ENCODE results near the gene ARMC7. TPM values are rescaled to one million over a fixed set of nuclear protein-coding genes. Genes with fewer than 3 reads are reported as not detected.
A peak's percentile ranks its signal among the peaks of the same experiment; 100 is the strongest.

Gene ARMC7
- total RNA-seq, 3 donors from 2014 or later, result 3.4 to 6.7 (median 5.6) TPM

DNA sequence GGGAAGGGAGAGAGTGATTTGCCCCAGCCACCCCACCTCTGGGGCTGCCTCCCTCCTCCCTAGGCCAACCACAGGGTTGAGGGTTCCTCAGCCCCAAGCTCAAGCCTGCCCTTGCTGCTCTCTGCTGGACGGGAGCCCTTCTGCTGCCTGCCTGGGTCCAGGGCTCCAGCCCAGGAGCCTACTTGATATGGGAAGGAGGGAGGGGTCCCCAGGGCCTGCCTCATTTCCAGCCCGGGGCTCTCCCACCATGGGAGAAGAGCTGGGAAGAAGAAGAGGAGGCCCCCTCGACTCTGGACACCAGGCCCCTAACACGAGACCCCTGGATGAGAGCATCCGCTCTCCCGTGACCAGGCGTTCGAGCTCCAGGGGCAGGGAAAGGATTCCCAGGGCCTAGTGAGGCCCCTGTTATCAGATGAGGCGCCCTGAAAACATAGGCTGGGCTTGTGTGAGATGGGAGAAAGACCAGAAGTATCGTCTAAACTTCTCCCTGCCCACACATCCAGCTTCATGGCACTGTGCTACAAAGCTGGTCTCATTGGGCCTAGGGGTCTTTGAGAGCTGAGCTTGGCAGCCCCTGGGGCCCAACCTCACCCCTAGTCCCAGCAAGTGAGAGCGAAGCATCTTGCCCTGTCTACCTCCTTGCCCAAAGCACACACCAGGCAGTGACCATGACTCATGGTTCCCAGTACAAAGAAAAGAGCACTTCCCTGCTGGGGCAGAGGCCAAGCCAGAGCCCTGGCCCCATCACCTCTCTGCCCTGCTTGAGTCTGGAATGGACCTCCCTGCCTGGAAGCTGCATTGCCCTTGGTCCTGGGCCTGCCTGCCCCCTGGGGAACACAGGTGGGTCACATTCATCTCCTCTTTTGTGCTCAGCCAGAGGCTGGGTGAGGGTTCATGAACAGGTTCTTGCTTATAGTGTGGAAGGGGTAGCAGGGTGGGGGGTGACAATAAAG is 21.0 kb upstream of the ARMC7 start:
- Histone ChIP-seq H3K4me1 (peaks cover 30 to 44% of the 10 kb centered on the region in 2 donors), H3K9me3 (no peaks in the 10 kb centered on the region), H3K36me3 (no peaks in the 10 kb centered on the region), H3K27me3 (no peaks in the 10 kb centered on the region), H3K4me3 (peak overlapping the region; percentile 50 to 91 (median 69)), H3K27ac (peak overlapping the region; percentile 93 to 98)
- TF ChIP-seq POLR2AphosphoS5 (IDR thresholded peaks at IDR 0.05) (no peak), CTCF (IDR thresholded peaks at IDR 0.05) (no peak), POLR2A (IDR thresholded peaks at IDR 0.05) (no peak)
- DNase-seq (ENCODE audit: low spot score in 2 of 2), result peak in 1 of 2 donors; percentile 48
- intact Hi-C loops (cut with DNase I; ENCODE audit: low total_unique reads), result no loop called here

- no peak for TF ChIP-seq POLR2A (IDR thresholded peaks at IDR 0.05)
- TF ChIP-seq POLR2AphosphoS5 (IDR thresholded peaks at IDR 0.05), result no peak
- TF ChIP-seq CTCF (IDR thresholded peaks at IDR 0.05), result no peak
- Histone ChIP-seq H3K4me1 (peaks cover 35 to 45% of the 10 kb centered on the region in 2 donors), H3K9me3 (no peaks in the 10 kb centered on the region), H3K27me3 (no peaks in the 10 kb centered on the region), H3K27ac (peak overlapping the region; percentile 77 to 91), H3K4me3 (peak overlapping the region in 1 of 3 donors; percentile 37), H3K36me3 (no peaks in the 10 kb centered on the region)
- intact Hi-C loops (cut with DNase I; ENCODE audit: low total_unique reads), result no loop called here
- peak in 1 of 2 donors; percentile 47 for DNase-seq (ENCODE audit: low spot score in 2 of 2)
Observed at GRCh38 chr17:75090871-75091854, 18.6 kb upstream of the ARMC7 start.

DNA sequence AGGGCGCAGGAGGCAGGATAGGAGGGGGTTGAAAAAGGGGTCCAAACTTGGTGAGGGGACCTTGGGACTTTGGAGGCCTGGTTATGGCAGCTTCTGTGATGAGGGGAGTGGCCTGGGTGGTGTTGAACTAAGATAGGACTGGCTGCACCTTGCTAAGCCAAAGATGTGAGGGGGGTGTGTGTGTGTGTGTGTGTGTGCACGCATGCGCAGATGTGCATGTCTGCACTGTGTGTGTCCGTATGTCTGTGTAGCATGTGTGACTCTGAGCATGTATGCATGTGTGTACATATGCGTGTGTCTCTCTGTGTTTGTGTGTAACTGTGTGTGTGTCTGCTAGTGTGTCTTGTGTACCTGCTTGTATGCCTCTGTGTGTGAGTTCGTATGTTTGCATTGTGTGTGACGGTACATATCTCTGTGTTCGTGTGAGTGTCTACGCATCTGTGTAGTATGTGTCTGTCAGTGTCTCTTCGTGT is 17.9 kb upstream of the ARMC7 start:
- no peak for DNase-seq (ENCODE audit: low spot score in 2 of 2)
- peak overlapping the region in 1 of 3 donors; percentile 37 for H3K4me3 ChIP-seq
- no peaks in the 10 kb centered on the region for H3K36me3 ChIP-seq

DNA sequence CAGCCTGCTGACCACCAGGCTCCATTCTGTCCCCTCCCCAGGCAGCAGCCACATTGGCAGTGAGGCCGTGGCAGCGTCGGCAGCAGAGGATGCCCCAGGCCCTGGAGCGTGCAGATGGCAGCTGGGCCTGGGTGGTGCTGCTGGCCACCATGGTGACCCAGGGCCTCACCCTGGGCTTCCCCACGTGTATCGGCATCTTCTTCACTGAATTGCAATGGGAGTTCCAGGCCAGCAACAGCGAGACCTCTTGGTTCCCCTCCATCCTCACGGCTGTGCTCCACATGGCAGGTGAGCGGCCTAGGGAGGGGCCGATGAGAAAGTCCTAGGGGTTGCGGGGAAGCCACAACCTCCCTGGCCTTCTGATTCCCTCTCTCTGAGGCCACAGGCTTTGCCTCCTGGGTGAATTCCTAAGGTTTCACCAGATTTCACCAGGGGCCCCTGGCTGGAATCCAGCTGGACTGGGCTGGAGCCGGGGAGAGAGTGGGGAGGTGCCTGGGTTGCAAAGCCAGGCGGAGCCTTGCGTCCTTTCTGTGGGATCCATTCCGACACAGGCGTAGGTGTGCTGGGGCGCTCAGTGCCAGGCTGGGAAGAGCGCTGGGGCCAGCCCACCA is 16.1 kb upstream of the ARMC7 start:
- H3K27ac ChIP-seq, result peak overlapping the region; percentile 91 to 96
- peaks cover 27 to 38% of the 10 kb centered on the region in 2 donors for H3K4me1 ChIP-seq
- H3K27me3 ChIP-seq, result no peaks in the 10 kb centered on the region
- DNase-seq (ENCODE audit: low spot score in 2 of 2), result peak in 1 of 2 donors; percentile 46
- no peak for TF ChIP-seq CTCF (IDR thresholded peaks at IDR 0.05)
- no peak for TF ChIP-seq POLR2AphosphoS5 (IDR thresholded peaks at IDR 0.05)
- TF ChIP-seq POLR2A (IDR thresholded peaks at IDR 0.05), result no peak
- intact Hi-C loops (cut with DNase I; ENCODE audit: low total_unique reads), result no loop called here
- no peaks in the 10 kb centered on the region for H3K36me3 ChIP-seq
- no peaks in the 10 kb centered on the region for H3K9me3 ChIP-seq
- peak overlapping the region in 1 of 3 donors; percentile 22 for H3K4me3 ChIP-seq

More for the DNA sequence above, 17.9 kb upstream of the ARMC7 start:
- H3K27ac ChIP-seq, result peak overlapping the region; percentile 77 to 91
- H3K27me3 ChIP-seq, result no peaks in the 10 kb centered on the region
- intact Hi-C loops (cut with DNase I; ENCODE audit: low total_unique reads), result no loop called here
- no peaks in the 10 kb centered on the region for H3K9me3 ChIP-seq
- H3K4me1 ChIP-seq, result peaks cover 35 to 45% of the 10 kb centered on the region in 2 donors
- TF ChIP-seq CTCF (IDR thresholded peaks at IDR 0.05), result no peak
- TF ChIP-seq POLR2AphosphoS5 (IDR thresholded peaks at IDR 0.05), result no peak
- no peak for TF ChIP-seq POLR2A (IDR thresholded peaks at IDR 0.05)

Measured in breast epithelium (tissue), 4 donors.